CD8-positive, alpha-beta T cell (primary cell): ENCODE results near the gene LILRB1. TPM values are rescaled to one million over a fixed set of nuclear protein-coding genes. Genes with fewer than 3 reads are reported as not detected.

Experiments
- microRNA-seq: library from miRNA; unstranded; fragments of <30 nt; microRNA quantifications from one replicate; pipeline ENCODE4 v1.2.0, GENCODE V29; 2022; ENCODE audit warnings: borderline microRNAs expressed
- total RNA-seq, 46 experiments: library from RNA in 2 of 46; stranded (reverse) in 2 of 46; gene quantifications; one replicate each; pipeline ENCODE4 v1.2.3 and lab custom pipeline; 2021 to 2026

Gene LILRB1
- total RNA-seq, 2 experiments from 2014 or later = 0.87 to 1.6 TPM

Small RNAs within 50 kb of the gene (microRNA-seq; reads per million reads assigned to microRNA genes)
- not detected for gene MIR8061

Other genes starting within 250 kb of the LILRB1 start
- not detected for gene TTYH1, start 215.0 kb upstream of the LILRB1 start, total RNA-seq
- gene LENG8, start 181.3 kb upstream of the LILRB1 start, total RNA-seq = 100 to 1,000 TPM; 514 to 558 TPM
- 1 to 10 TPM; 2.3 to 2.7 TPM for gene LENG9, start 166.7 kb upstream of the LILRB1 start, total RNA-seq
- gene CDC42EP5, start 157.2 kb upstream of the LILRB1 start, total RNA-seq = not detected
- not detected for gene LAIR2, start 127.7 kb upstream of the LILRB1 start, total RNA-seq
- not detected for gene LILRA2, start 56.7 kb upstream of the LILRB1 start, total RNA-seq
- not detected for gene LILRA1, start 36.9 kb upstream of the LILRB1 start, total RNA-seq
- under 1 TPM in 1 of 2 experiments, not detected in 1; 0.46 TPM for gene LILRB4, start 32.5 kb downstream of the LILRB1 start, total RNA-seq
- gene KIR3DL3, start 94.0 kb downstream of the LILRB1 start, total RNA-seq = under 1 TPM in 1 of 2 experiments, not detected in 1; 0.19 TPM
- gene KIR2DL3, start 108.0 kb downstream of the LILRB1 start, total RNA-seq = under 1 TPM; 0.19 to 0.61 TPM
- gene KIR2DL1, start 139.3 kb downstream of the LILRB1 start, total RNA-seq = under 1 TPM; 0.28 to 0.35 TPM
- not detected for gene KIR2DL4, start 173.1 kb downstream of the LILRB1 start, total RNA-seq
- gene KIR3DL1, start 186.0 kb downstream of the LILRB1 start, total RNA-seq = under 1 TPM; 0.16 to 0.19 TPM
- gene KIR2DS4, start 202.2 kb downstream of the LILRB1 start, total RNA-seq = under 1 TPM; 0.62 to 0.75 TPM
- 1 to 10 TPM in 1 of 2 experiments, under 1 TPM in 1; 1.00 to 1.5 TPM for gene KIR3DL2, start 220.0 kb downstream of the LILRB1 start, total RNA-seq
- gene FCAR, start 243.8 kb downstream of the LILRB1 start, total RNA-seq = under 1 TPM in 1 of 2 experiments, not detected in 1; 0.43 TPM